Kidney tubule cell (primary cell): ENCODE results near the gene FDXACB1.
A peak's percentile ranks its signal among the peaks of the same experiment; 100 is the strongest.
"Not testable (repeated sequence)": the region's sequence is repeated elsewhere in the genome, so short reads cannot be mapped to it uniquely, and the experiment has no call there.

ENCODE experiments used
- DNase-seq: peaks from one replicate; pipeline ENCODE4 v3.0.0-alpha.2; 2018; ENCODE audit warnings: low spot score

The FDXACB1 gene

DNA sequence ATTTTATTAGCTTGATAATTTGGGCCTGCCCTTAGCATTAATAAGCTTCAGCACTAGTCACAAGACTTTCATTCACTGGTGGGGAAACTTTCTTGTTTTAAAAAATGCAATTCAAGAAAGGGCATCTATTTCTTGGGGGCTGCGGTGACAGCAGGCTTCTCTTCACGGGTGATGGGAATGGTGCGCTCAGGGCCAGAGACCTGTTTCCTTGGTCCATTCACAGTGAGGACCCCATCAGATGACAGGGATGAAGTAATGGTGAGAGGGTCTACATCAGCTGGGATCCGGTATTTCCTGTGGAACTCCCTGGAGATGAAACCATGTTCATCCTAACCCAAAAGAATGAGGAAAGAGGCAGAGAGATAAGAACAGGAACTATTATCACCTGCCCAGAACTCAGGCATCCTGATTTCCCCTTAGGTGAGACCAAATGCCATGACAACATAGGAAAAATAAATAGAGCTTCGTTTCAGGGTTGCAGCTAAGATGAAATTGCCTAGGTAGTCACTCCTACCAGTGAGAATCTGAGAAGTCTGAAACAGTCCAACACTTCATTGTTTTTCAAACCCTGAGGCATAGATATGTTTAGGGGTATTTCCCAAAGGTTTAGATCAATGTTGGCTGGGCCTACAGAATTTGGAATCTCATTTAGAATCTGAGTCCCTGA is 29.8 kb upstream of the FDXACB1 start:
- DNase-seq = no peak

DNA sequence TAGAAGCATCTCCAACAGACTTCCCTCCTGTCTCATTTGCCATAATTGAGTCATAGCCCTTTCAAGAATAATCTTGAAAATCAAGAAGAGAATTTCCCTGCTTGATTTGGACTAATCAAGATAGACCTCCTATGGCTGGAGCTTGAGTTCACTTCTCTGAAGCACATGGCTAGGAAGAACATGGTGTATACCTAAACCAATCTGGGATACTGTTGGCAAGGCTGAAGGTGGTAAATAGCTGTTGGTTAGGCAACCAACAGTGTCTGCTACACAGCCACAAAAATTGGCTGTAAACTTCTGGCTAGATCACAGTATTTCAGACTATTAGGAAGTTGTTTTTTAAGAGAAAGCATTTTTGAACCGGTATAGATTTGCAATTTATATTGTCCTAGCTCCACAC is 27.7 kb upstream of the FDXACB1 start:
- no peak for DNase-seq

DNA sequence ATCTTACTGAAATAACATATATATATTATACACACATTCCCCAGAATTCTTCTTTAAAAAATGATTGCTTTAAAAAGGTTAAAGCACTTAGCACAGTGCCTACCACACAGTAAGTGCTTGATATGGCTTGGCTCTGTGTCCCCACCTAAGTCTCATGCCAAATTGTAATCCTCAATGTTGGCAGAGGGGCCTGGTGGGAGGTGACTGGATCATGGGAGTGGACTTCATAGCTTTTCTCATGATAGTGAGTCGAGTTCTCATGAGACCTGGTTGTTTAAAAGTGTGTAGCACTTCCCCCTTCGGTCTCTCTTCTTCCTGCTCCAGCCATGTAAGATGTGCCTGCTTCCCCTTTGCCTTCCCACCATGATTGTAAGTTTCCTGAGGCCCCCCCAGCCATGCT is 26.4 kb upstream of the FDXACB1 start:
- no peak for DNase-seq

GRCh38 chr11:111886844-111887243 is 7.9 kb upstream of the FDXACB1 start:
- DNase-seq = no peak

- DNase-seq = no peak
These were observed 7.1 kb upstream of the FDXACB1 start for GRCh38 chr11:111886032-111886431.

DNA sequence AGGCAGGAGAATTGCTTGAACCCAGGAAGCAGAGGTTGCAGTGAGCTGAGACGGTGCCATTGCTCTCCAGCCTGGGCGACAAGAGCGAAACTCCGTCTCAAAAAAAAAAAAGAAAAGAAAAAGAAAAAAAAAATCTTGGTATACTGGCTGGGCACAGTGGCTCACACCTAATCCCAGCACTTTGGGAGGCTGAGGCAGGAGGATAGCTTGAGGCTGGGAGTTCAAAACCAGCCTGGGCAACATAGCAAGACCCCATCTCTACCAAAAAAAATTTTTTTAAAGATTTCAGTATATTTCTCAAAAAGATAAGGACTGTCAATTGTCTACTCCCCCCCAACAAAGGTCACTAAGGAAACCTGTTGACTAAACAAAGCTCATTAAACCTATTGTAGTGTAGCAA is 6.1 kb upstream of the FDXACB1 start:
- DNase-seq = not testable (repeated sequence)

DNA sequence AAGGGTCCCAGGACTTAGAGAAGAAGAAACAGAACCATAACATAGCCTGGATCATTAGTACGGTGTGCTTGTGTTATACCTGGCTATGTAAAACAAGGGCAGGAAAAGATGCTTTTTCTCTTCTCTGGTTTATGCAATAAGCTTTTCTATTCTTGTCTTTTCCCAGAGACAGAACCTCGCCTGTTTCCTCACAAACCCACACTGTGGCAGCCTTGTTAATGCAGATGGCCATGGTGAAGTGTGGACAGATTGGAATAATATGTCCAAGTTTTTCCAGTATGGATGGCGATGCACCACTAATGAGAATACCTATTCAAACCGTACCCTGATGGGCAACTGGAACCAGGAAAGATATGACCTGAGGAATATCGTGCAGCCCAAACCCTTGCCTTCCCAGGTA is 3.2 kb upstream of the FDXACB1 start:
- no peak for DNase-seq

DNA sequence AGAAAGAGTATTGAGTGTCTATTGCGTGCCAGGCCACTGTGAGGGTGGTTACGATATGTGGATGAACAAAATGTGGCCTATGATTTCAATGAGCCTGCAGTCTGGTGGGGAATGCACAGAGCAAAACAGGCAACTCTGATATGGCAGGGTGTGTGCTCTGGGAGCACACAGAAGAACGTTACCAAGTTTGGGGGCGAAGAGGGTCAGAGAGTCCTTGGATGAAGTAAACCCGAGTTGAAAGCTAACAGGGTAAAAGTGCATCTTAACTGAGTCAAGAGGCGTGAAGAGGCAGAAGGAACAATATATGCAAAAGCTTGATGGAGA is 634 bp upstream of the FDXACB1 start:
- DNase-seq = no peak

DNA sequence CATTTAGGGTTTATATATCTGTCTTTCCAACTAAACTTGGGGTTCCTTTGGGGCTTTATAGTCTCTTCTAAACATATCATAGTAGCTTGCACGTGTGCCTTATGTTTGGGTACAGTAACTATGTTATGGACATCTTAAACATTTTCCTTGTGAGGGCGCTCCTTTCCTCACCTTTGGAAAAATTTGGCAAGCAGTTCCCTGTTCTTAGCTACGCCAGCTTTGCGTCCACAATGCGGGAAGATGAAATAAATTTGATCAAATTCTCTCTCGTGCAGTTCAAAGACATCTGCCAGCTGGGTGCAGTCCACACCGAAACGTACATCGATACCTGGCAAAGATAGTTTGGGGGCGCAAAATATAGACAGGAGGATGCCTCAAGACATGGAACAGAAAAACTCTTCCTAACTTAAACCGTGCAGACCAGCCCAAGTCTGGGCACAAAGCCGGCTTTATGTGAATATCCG is 548 bp downstream of the FDXACB1 start:
- no peak for DNase-seq

GRCh38 chr11:111871693-111872161 is 7.2 kb downstream of the FDXACB1 start:
- no peak for DNase-seq

DNA sequence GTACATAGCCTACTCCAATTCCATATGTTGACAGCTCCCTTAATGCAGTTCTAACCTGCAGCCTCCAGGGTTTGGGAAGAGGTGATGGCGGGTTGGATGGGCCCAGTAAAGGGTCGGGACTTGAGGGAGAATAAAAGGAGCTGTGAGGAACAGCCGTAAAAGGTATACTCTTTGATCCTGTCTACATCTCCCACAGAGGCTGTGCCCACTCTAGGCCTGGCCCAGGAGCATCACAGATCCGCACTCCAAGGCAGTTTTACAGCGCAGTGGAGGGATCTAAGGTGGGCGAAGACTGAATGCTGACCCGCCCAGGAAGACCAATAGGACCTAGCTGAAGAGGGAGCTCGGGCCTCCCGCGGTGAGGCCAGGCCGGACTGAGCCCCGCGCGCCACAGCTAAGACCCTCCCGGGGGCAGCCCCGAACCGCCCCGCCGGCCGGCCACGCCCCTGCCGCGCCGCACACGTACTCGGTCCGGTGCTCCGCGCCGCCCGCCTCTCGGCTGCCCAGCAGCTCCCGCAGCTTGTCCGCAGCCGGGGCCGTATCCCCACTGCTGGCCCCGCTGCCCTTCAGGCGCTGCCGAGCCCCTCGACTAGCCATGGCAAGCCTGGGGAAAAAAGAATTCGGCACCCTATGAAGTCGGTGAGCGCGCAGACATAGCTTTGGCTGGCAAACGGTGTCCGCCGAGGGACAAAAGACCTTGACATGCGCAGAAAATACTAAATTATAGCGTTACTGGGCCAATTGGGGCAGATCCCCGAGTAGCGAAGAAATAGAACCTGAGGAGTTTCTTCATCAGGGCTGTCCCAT is 7.9 kb downstream of the FDXACB1 start, which contains the start of gene ALG9:
ALG9 (minus strand) TSS at position 696 of the 807 bp plus-strand sequence; CDS start at position 597, 99 bp downstream.
- peak; percentile 84 for DNase-seq

- DNase-seq = no peak
These were observed 8.5 kb downstream of the FDXACB1 start for GRCh38 chr11:111870522-111870885.

DNA sequence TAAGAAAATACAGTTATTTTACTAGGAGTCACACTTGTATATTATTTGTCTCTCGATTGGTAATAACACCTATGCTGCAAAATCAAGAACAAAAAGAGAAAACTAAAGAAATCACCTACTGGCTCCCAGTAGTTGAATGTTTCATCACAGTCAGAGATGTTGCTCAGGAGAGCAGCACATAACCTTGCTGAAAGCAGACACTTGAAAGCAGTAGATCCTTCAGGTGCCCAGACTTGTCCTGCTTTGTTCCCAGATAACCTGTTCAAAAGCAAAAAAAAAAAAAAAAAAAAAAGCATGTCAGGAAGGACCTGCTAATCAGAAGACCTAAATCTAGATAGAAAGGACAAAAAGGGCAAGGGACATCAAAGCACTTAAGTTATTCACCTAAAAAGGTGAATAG is 8.9 kb downstream of the FDXACB1 start:
- no peak for DNase-seq

GRCh38 chr11:111860257-111860656 is 18.7 kb downstream of the FDXACB1 start:
- DNase-seq = no peak

DNA sequence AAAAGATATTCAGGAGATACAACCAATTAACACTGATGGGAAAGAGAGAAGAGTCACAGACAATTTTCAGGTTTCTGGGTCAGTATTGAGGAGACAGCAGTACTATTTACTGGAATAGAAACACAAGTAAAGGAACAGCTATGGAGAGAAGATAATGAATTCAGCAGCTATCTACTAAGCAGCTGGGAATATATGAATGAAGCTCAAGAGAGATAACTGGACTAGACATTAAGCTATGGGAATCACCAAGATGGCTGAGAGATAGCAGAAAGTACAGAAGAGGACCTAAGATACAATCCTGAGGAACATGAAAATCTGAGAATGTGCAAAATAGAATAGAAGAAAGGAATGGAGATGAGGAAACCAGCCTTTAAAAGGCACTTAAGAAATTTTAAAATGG is 23.5 kb downstream of the FDXACB1 start:
- DNase-seq = no peak

- DNase-seq = no peak
These were observed 26.9 kb downstream of the FDXACB1 start for GRCh38 chr11:111852103-111852502.

DNA sequence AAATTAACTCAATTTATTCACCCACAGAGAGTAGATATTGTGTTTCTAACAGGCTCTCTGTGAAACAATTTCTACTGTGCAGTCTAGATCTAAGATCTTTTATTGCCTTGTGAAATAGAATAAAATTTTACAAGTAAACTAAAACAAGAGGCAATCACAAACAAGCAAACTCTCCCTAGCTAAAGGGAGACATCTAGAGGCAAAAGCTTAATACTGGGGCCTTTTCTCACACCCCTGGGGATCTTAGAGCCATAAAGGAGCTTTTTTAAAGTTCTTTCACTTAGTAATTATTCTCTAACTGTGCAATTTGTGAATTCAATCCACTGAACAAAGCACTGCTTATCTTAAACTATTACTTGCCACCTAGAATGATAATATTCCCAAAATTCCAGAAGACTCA is 27.3 kb downstream of the FDXACB1 start:
- DNase-seq = no peak

DNA sequence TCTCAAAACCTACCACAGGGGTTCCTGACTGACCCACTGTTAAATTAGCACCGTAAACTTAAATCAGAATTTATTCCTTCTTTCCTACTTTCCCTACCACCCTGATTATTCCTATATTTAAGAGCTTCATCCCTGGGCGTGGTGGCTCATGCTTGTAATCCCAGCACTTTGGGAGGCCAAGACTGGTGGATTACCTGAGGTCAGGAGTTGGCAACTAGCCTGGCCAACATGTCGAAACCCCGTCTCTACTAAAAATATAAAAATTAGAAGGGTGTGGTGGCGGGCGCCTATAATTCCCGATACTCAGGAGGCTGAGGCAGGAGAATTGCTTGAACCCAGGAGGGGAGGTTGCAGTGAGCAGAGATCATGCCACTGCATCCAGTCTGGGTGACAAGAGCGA is 27.9 kb downstream of the FDXACB1 start:
- no peak for DNase-seq

DNA sequence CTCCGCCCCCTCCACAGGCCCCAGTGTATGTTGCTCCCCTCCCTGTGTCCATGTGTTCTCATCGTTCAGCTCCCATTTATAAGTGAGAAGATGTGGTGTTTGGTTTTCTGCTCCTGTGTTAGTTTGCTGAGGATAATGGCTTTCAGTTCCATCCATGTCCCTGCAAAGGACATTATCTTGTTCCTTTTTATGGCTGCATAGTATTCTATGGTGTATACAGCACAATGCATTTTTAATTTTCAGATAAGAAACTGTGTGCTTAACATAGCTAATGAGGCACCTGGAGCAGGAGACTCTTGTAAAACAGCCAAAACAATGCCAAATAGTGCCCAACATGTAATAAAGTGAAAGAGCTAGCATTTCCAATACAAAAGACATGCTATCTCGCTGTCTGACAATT is 29.3 kb downstream of the FDXACB1 start:
- no peak for DNase-seq

DNA sequence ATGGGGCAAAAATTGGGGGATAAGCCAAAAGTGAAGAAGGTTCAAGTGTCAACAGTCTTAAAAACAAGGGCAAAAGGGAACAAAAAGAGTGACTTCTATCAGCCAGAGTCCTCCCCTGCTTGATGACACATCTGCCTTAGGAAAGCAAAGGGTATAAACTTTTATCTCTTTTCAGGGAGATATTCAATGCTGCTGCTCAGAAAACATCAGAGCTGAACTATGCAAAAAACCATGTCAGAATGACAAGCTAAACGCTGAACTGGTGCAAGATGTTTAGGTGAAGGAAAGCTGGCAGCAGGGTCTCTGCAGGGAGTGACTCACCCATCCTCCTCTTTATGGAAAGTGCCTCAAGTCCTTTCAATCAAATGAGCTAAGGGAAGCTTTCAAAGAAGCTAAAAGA is 32.3 kb downstream of the FDXACB1 start:
- DNase-seq = peak; percentile 7

DNA sequence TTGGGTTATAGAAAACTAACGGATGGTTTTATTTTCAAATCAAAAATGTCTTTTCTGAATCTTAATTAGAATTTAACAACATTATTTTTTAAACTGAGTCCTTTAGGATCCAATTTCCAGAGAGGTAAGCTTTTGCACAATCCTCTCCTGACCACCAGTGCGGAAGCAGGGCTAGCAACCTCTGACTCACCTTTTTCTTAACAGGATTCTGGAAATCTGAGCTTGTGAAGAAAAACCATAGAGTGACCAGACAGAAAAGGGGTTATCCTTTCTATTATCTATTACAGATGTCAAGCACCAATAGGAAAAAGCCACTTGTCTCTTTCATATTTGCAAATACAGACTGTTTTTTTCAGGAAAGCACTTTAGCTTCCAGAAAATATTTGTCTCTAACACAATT is 32.9 kb downstream of the FDXACB1 start:
- DNase-seq = peak; percentile 42

DNA sequence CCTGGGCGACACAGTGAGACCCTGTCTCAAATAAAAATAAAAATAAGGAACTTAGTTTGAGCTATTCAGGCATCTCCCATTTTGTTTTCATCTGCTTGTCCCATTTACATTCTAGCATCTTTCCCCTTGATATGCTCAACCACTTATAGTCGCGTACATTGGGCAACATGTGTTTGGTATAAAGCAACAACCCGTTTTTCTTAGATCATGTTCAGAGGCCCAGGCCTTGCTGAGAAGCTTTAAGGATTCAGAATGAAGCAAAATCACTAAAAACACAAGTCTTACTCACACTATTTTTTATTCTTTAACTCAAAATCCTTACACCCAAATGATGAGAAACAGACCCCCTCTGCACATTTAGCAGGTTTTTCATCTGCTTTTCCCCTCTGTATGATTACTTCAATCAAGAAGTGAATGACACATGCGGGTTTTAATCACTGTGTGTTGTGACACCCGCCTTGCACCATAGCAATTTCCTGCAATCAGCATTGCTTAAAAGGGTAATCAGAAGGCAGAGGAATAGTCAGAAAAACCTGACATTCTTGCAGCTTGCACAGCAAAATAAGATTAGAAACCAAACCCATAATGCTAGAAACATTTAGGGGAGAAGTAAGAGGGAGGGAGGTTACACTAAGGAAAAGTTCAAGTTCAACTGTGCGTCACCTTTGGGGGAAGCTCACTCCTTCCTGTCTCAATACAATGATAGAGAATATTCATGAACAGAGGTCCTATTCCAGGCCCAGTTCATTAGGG is 33.5 kb downstream of the FDXACB1 start:
- no peak for DNase-seq

- DNase-seq = no peak
These were observed 35.3 kb downstream of the FDXACB1 start for GRCh38 chr11:111843661-111844060.
